Activated CD4-positive, CD25-positive, alpha-beta regulatory T cell (primary cell): ENCODE results near the gene IFNL4.
"Not testable (repeated sequence)": the region's sequence is repeated elsewhere in the genome, so short reads cannot be mapped to it uniquely, and the experiment has no call there.

Experiments used
- DNase-seq, 4 experiments: peaks; one replicate each; lab custom pipeline; 2025; lab: John Stamatoyannopoulos, UW

IFNL4 gene

GRCh38 chr19:39257227-39257626 is 8.6 kb upstream of the IFNL4 start:
- DNase-seq = no peak

DNA sequence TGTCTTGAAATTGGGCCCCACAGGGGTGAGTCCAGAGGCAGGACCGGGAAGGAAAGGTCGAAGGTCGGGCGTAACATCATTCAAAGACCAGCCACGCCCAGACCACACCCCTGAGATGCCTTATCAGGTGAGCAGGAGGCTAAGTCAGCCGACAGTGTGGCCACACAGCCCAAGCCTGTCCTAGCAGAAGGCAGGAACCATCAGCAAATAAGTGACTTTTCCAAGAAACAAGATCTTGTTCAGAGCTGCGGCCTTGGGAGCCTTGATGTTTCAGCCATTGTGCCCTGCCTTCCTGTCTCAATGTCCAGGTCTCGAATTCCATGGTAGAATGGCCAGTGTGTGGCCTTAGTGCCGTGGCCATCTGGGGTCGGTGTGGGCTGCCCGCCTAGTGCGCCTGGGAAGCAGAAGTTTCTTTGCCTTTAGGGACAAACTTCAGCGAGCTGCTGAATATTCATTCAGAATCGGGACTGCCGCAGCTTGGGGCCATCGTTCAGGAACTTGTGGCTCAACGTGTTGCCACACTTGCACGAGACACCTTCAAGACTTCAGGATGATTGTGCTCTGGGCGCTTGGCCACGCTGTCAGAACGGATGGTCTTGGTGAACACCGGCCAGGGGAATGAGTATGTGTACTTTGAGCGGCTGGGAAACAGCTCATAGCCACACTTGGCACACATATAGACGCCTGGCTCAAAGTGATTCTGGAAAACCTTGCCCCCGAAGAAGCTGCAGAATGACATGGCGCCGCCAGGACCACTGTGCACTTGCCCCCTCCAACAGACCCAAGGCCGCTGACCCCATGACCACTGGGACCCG is 6.1 kb upstream of the IFNL4 start:
- DNase-seq = no peak

GRCh38 chr19:39253374-39254149 is 4.9 kb upstream of the IFNL4 start:
- DNase-seq = no peak

- DNase-seq = no peak
Observed at GRCh38 chr19:39252458-39252857, 3.8 kb upstream of the IFNL4 start.

GRCh38 chr19:39251846-39252245 is 3.2 kb upstream of the IFNL4 start:
- DNase-seq = no peak

- no peak for DNase-seq
Observed at GRCh38 chr19:39251081-39251480, 2.4 kb upstream of the IFNL4 start.

GRCh38 chr19:39247701-39248664 is 673 bp downstream of the IFNL4 start:
- no peak for DNase-seq

DNA sequence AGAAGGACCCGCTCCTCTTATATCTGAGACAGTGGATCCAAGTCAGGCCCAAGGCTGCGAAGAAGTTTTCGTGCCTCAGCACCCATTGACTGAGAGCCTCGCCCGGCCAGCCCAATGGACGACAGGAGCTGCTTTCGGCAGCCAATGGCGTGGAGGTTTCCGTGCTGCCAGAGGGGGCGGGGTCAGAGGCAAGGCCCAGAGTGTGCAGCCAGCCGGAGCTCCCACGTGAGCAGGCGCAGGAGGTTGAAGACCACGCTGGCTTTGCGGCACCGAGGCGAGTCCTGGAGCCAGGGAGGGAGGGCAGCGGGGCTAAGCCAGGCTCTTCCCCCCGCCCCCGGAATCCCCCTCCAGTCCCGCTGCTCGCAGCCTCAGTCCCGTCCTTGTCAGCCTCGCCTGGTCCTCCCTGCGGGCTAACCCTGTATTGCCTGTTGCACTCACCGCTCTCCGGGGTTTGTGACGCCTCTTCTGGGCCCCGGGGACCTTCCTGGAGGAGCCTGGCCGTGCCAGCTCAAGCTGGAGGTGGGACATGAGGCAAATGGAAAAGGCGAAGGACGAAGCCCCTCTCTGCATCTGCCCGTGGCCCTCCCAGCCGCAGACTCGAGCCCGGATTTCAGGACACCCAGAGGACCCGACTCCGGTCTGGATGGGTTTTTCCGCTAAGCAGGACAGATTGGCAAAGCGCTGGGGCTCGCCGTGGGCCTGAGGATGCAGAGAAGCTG is 1.5 kb downstream of the IFNL4 start:
- peak in 1 of 4 experiments; percentile 26 for DNase-seq

DNA sequence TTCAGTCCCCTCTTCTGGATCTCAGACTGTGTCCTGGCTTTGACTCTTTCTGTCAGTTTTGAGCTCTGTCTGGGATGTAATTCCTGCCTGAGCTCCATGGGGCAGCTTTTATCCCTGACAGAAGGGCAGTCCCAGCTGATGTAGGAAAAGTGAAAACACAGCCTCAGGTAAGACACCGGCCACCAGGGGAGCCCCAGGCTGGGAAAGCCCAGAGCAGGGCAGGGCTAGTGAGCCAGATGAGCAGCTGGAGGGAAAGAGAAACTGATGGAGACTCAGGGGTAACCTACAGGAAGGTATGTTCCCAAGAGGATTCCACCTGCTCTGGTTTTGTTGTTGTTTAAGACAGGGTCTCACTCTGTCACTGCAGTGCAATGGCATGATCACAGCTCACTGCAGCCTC is 3.5 kb downstream of the IFNL4 start:
- DNase-seq = not testable (repeated sequence)

DNA sequence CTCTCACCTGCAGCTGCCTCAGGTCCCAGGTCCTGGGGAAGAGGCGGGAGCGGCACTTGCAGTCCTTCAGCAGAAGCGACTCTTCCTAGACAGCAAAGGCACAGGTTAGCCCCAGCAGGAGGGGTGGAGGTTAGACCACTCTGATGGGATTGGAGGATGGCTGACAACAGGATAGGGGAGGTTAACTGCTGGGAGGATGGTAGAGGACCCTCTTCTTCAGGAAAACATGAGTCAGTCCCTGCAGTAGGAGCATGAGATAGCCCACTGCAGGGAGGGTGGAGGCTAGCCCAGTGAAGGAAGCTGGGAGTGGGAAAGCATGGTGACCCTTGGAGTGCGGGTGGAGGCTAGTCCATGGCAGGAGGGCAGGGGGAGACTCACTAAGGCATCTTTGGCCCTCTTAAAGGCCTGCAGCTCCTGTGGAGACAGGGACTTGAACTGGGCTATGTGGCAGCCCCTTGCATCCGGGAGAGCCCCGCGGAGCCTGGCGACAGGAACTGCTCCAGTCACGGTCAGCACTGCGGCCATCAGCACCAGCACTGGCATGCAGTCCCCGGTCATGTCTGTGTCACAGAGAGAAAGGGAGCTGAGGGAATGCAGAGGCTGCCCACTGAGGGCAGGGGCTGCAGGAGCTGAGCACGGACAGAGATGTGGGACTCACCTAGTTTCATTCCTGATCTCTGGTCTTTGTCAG is 4.1 kb downstream of the IFNL4 start, which contains the start of gene IFNL3:
Gene IFNL3 (minus strand): TSS at position 597 of the 691 bp plus-strand sequence. CDS start 39 bp downstream, at position 558.
- not testable (repeated sequence) for DNase-seq

DNA sequence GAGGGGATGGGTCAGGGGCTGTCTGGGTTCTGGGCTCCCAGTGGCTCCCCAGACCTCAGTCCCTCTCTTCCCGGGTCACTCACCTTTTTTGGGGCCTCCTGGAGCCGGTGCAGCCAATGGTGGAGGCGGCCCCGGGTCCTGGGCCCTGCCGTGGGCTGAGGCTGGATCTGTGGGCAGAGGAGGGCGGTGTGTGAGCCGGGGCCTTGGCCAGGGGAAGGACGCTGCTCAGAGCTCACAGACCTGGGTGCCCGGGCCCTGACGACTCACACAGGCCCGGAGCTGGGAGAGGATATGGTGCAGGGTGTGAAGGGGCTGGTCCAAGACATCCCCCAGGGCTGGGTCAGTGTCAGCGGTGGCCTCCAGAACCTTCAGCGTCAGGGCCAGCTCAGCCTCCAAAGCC is 4.9 kb downstream of the IFNL4 start:
- not testable (repeated sequence) for DNase-seq

DNA sequence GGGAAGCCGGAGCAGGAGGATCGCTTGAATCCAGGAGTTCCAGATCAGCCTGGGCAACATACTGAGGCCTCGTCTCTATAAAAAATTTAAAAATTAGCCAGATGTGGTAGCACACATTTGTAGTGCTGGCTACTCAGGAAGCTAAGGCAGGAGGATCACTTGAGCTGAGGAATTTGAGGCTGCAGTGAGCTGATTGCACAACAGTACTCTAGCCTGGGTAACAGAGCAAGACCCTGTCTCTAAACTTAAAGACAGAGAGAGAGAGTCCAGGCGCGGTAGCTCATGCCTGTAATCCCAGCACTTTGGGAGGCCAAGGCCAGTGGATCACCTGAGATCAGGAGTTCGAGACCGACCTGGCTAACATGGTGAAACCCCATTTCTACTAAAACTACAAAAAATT is 8.2 kb downstream of the IFNL4 start:
- no peak for DNase-seq

- DNase-seq = no peak
Observed at GRCh38 chr19:39238944-39239343, 9.7 kb downstream of the IFNL4 start.

DNA sequence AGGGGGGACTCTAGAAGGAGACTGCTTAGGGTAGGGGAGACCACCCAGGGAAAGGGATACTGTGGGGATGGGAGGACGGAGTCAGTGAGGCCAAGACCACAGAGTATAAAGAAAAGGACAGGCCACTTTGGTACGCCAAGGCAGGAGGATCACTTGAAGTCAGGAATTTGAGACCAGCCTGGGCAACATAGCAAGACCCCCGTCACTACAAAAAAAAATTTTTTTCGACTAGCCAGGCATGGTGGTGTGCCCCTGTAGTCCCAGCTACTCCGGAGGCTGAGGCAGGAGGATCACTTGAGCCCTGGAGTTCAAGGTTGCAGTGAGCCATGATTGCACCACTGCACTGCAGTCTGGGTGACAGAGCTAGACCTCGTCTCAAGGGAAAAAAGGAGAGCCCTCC is 10.4 kb downstream of the IFNL4 start:
- DNase-seq = no peak

DNA sequence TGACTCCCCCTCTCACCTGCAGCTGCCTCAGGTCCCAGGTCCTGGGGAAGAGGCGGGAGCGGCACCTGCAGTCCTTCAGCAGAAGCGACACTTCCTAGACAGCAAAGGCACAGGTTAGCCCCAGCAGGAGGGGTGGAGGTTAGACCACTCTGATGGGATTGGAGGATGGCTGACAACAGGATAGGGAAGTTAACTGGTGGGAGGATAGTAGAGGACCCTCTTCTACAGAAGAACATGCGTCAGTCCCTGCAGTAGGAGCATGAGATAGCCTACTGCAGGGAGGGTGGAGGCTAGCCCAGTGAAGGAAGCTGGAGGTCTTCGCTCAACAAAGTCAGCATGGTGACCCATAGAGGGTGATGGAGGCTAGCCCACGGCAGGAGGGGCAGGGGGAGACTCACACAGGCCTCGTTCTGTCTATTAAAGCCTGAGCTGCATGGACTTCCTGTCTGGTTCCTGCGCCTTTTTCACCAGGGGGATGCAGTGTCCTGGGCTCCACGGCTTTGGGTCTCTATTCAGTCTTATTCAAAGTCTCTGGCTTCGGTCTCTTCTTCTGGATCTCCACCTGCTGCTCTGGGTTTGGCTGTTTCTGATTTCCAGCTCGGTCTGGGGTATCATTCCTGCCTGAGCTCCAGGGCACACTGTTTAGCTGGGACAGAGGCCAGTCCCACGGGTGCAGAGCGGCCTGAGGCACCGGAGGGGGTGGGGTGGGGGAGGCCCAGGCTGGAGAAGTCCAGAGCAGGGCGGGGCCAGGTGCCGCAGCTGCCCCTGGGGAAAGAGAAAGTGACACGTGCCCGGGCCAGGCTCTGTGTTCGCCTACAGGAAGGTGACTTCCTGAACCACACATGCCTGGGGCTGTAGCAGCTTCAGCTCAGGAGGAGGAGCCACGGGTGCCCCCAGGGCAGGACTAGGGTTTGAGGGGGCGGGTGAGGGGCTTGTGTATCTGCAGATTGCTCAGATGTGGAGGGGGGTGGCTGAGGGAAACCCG is 11.2 kb downstream of the IFNL4 start:
- DNase-seq = peak in 2 of 4 experiments; percentile 23

GRCh38 chr19:39236527-39236926 is 12.1 kb downstream of the IFNL4 start:
- DNase-seq = no peak

DNA sequence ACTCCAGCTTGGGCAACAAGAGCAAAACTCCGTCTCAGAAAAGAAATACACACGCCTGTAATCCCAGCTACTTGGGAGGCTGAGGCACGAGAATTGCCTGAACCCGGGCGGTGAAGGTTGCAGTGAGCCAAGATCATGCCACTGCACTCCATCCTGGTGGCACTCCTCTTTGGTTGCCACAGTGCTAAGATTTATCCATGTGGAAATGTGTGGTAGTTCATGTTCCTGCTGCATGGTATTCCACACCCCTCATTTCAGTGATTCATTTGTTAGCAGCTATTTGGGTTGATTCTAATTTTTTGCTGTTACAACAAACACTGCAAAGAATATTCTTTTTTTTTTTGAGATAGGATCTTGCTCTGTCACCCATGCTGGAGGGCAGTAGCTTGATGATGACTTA is 15.9 kb downstream of the IFNL4 start:
- DNase-seq = no peak

- DNase-seq = no peak
Observed at GRCh38 chr19:39230096-39230764, 18.4 kb downstream of the IFNL4 start.

DNA sequence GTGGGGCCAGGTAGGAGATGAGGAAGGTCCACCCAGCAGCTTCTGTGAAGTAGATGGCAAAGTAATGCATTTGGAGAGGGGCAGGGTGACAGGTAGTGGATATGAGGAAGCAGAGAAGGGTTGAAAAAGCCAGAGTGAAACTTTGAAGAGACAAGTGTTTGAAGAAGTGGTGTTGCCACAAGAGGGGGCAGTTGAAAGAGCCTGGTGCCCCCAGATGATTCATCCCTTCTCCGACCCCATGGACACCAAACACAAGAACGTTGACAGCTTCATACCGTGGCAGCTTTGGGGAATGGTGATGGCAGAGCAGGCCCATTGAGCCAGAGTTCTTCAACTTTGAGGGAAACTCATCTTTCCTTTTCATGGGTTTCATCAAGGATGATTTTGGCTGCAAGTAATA is 23.7 kb downstream of the IFNL4 start:
- DNase-seq = no peak
